ENCODE measurements around the gene YRDC.
A peak's percentile ranks its signal among the peaks of the same experiment; 100 is the strongest.

Gene YRDC

DNA sequence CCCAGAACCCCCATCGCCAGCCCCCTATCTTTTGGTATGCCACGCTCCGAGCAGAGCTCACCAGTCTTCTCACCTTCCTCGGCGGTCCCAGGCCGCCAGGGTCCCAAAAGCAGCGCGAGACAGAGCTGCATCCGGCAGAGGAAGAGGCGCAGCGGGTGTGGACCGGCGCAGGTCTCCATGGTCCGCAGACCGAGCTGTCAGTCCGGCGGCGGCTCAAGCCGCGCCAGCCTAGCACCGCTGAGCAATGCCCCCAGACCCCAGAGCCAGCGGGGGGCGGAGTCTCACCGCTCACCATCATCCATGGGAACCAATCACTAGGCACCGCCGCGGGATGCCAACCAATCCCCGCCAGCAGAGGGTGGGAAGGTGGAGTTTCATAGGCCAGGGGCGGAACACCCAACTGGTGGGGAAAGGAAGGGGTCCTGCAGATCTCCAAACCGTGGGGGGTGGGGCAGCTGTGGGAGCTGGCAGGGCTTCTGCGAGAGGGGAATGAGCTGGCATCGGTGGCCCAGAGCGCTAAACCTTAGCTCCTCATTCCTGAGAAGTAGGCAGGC is 43.0 kb downstream of the YRDC start, which contains the start of gene EPHA10:
TSS of gene EPHA10 (minus strand) at position 233 of the 554 bp plus-strand sequence. CDS start at position 179, 54 bp downstream.
- DNase-seq = peak; percentile 67

DNA sequence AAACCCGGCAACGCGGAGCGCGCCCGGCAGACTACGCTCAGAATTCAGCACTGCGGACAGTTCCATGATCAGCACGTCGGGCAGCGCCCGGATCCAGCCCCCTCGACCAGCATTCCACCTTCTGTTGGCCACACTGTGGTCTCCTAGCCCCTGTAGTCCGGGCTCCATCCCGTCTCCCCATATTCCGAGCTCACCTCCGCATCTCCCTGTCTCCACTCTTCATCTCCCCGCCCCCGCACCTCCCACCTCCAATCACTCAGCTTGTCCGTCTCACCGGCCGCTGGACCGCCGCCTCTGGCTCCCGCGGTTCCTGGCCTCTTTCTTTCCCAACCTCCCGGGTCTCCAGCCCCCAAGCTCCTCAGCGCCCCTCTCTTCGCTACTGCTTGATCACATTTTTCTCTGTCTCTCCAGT is 43.6 kb downstream of the YRDC start:
- no peak for DNase-seq

- DNase-seq = no peak
These were observed 44.1 kb downstream of the YRDC start for GRCh38 chr1:37763791-37764413.

- DNase-seq = no peak
These were observed 45.5 kb downstream of the YRDC start for GRCh38 chr1:37762516-37762915.

DNA sequence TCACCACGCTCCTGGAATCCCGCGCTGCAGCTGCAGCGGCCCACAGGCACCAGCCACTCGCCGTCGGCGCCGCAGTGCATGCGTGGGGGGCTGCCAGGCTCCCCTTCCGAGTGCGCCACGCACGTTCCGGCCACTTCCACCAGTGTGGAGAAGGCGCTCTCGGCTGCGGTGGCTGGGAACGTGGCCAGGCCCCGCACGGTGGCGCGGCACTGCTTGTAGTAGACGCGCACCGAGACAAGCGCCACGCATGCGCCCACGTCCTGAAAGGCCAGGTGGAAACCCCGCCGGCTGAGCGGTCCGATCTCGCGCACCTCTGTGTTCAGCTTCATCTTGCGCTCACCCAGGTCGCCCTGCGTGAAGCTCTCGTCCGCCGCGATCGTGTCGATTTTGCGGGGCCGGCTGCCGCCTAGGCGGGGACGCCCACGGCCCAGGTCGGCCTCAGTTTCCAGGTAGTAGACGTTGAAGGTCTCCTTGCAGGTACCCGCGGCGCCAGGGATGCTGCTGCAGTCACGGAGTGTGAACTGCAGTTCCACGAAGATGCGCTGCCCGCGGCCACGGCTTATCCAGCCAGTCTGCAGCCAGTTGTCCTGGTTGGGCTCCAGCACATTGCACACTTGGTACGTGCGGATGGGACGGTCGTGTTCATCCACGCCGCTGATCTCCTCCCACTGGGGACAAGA is 46.5 kb downstream of the YRDC start:
- DNase-seq = no peak

DNA sequence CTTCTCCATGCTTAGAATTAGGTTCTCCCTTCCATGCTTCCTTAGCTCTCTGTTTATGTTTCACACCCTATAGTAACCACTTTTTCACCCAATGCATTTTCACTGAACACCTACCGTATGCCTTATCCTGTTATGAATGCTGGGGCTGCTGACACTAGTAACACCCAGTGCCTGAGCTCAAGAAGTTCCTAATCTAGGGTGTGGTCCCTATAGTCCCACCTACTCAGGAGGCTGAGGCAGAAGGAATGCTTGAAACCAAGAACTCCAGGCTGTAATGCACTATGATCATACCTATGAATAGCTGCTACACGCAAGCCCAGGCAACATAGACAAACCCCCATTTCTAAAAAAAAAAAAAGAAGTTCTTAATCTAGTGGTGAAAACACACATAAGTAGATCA is 48.6 kb downstream of the YRDC start:
- no peak for DNase-seq

DNA sequence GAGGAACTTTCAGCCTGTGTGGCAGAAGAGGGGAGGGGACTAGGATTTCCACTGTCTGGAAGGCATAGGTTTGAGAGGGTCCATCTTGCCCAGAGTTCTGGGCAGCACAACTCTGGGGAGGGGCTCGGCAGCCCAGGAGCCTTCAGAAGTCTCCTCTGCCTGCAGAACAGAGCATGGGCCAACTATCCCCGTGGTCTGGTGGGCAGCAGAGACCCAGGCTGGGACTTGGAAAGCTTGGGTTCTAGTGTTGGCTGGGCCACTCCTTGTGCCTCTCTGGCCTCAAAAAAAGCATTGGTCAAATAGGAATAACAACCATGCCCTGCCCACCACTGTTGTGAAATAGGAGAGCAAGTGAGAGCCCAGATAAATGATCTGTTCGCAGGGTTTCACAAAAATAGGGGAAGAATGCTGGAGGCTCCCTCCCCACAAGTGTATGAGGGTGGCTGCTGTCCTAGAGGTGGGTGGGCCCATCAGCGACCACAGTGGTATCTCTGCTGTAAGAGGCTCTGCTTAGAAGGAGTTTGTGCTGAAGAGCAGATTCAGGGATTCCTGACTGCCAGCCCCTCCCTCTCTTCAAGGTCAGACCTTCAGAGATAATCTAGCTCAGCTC is 52.0 kb downstream of the YRDC start:
- no peak for DNase-seq

DNA sequence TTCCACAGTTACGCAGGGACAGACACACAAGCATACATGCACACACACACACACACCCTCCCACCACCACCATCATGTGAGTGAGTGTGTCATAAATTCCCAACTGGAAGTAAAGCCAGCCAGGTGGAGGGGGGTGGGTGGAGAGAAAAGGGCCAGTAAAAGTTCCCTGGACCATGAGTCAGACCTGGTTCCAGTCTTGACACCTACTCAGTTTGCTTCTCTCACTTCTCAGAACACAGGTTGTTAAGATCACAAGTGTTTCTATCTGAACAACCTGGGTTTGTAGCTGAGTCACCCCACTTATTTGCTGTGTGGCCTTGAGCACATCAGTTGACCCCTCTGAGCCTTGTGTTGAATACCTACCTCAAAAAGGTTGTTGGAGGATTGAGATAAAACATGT is 52.7 kb downstream of the YRDC start:
- no peak for DNase-seq

DNA sequence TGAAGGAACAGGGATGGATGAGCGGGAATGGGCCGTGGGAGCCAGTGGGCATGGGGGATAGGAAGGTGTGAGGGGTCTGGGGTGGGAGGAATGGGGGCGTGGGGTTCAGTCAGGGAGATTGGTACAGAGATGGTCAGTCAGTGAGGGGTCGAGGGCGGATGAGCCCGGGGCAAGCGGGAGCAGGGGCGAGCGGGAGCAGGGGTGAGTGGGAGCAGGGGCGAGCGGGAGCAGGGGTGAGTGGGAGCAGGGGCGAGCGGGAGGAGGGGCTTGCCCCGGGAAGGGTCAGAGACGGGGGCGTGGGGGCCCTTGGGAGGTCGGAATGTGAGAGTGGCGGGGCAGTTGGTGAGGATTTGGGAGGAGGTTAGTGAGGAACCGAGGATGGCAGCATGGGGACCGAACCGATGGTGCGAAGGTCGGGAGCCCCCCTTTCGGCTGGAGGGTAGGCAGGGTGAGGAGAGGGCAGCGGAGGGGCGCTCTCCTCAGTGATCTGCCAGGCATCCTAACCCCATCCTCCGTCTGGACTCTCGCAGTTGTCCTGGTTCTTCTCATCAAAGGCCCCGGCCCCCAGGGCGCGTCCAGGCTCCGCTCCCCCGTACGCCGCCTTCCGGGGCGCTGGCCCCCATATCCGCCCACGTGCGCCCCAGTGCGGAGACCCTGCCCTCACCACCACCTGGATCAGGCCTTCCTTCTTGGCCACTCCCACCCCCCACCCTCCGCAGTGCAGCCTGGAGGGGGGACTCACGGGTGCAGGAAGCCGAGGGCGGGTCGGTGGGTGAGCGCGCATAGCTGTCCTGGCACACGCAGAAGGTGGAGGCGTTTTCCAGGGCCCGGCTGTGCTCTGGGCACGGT is 54.3 kb downstream of the YRDC start:
- DNase-seq = no peak
